Thoracic aorta (tissue), 2 donors: ENCODE data around the gene NPW. TPM values are rescaled to one million over a fixed set of nuclear protein-coding genes. Genes with fewer than 3 reads are reported as not detected.

Experiments used
- ATAC-seq: fragments of 150-250 bp; one replicate; pipeline ENCODE4 v1.8.0; 2017; ENCODE audit warnings: low read depth; ENCODE audit not compliant: insufficient number of reproducible peaks, low FRiP score
- DNase-seq: peaks from one replicate; pipeline ENCODE4 v3.0.0-alpha.2; 2020; ENCODE audit warnings: low spot score
- H3K27ac ChIP-seq, 2 donors: fragments of 200-600 bp; sonication (generic); 1 replicate in 1 of 2; 2 replicates in 1 of 2; pipeline ENCODE4 v1.5.1; 2016; ENCODE audit warnings: mild to moderate bottlenecking in 2 of 2, moderate library complexity in 2 of 2
- H3K27me3 ChIP-seq: fragments of 200-600 bp; sonication (generic); replicated peaks from 2 replicates; pipeline ENCODE4 v1.6.0; 2016; ENCODE audit warnings: mild to moderate bottlenecking; ENCODE audit not compliant: insufficient read depth
- H3K36me3 ChIP-seq: fragments of 200-600 bp; sonication (generic); one replicate; pipeline ENCODE4 v1.5.1; 2016
- H3K4me1 ChIP-seq, 2 donors: fragments of 200-600 bp; sonication (generic); 1 replicate in 1 of 2; 2 replicates in 1 of 2; pipeline versions ENCODE4 v1.5.1 to v1.6.0; 2016; ENCODE audit warnings: low read depth in 2 of 2, mild to moderate bottlenecking in 1 of 2; ENCODE audit not compliant: control insufficient read depth in 1 of 2
- H3K4me3 ChIP-seq: fragments of 200-600 bp; sonication (generic); 2 replicates; pipeline ENCODE4 v1.5.1; 2016; ENCODE audit warnings: mild to moderate bottlenecking
- H3K9me3 ChIP-seq: fragments of 200-600 bp; sonication (generic); 2 replicates; pipeline ENCODE4 v1.5.1; 2016
- total RNA-seq, 2 donors: library from RNA; depleted of rRNA; stranded (reverse); fragments of >200 nt; gene quantifications; one replicate each; pipeline versions ENCODE4 v1.1.0 to v1.2.3, GENCODE V29; 2016
- TF ChIP-seq, protein P1 (sequence below): fragments of 200-600 bp; sonication (generic); IDR thresholded peaks from one replicate; pipeline ENCODE4 v1.5.1; 2019; ENCODE audit warnings: antibody characterized with exemption

Gene NPW
- total RNA-seq, 2 donors from 2014 or later: not detected

DNA sequence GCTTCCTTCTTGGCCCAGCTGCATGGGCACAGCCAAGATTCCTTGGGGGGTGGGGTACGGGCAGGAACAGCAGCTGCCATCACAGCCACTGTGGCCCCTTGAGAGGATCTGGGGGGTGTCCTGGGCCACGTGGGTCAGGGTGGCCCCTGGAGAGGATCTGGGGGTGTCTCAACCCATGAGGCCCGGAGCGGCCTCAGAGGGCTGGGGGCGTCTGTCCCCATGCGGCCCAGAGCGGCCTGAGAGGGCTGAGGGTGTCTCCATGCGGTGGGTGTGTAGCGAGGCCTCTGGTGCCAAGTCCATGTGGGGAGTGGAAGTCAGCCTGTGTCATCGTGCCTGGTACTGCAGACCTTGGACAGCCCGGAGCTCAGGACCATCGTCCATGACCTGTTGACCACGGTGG is 41.9 kb downstream of the NPW start:
- Histone ChIP-seq H3K27ac (no peak overlapping the region), H3K4me3 (no peak overlapping the region), H3K36me3 (peaks cover 46% of the 10 kb centered on the region), H3K9me3 (no peaks in the 10 kb centered on the region), H3K27me3 (no peaks in the 10 kb centered on the region), H3K4me1 (no peaks in the 10 kb centered on the region)
- no peak for DNase-seq
- ATAC-seq: no peak
- TF ChIP-seq, protein P1, sequence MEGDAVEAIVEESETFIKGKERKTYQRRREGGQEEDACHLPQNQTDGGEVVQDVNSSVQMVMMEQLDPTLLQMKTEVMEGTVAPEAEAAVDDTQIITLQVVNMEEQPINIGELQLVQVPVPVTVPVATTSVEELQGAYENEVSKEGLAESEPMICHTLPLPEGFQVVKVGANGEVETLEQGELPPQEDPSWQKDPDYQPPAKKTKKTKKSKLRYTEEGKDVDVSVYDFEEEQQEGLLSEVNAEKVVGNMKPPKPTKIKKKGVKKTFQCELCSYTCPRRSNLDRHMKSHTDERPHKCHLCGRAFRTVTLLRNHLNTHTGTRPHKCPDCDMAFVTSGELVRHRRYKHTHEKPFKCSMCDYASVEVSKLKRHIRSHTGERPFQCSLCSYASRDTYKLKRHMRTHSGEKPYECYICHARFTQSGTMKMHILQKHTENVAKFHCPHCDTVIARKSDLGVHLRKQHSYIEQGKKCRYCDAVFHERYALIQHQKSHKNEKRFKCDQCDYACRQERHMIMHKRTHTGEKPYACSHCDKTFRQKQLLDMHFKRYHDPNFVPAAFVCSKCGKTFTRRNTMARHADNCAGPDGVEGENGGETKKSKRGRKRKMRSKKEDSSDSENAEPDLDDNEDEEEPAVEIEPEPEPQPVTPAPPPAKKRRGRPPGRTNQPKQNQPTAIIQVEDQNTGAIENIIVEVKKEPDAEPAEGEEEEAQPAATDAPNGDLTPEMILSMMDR: no peak

DNA sequence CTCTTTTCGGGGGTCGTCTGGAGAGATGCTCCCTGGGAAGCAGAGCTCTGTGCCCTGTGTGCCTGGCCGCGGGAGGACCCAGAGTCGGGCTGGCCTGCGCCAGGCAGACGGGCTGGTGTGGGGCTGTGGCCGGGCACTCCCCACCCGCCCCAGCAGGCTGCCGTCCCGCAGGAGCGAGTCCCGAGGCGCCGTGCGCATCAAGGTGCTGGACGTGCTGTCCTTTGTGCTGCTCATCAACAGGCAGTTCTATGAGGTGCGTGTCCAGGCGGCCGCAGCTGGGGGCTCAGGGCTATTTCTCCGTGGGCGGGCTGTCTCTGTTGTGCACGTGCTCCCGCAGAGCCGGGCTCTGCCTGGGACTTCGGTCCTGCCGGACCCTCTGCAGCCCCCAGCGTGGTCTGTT is 43.2 kb downstream of the NPW start:
- Histone ChIP-seq H3K27ac (no peak overlapping the region), H3K27me3 (no peaks in the 10 kb centered on the region), H3K4me1 (no peaks in the 10 kb centered on the region), H3K9me3 (no peaks in the 10 kb centered on the region), H3K4me3 (no peak overlapping the region), H3K36me3 (peaks cover 44% of the 10 kb centered on the region)
- DNase-seq: no peak
- TF ChIP-seq, protein P1: no peak
- no peak for ATAC-seq

DNA sequence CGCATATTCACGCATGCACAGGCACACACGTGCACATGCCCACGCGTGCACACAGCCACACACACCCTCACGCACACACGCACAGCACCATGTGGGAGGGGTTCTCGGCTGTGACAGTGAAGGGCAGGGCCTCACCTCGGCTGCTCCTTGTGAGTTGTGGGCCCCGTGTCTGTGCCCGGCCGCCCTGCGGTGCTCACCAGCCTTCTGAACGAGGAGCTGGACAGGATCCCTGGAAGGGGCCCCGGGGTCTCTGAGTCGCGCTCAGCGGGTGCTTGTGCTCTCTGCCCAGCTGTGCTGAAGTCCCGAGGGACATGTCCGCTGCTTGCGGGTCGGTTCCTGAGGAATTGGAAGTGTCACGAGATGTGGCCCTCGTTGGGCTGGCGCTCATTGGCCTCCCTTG is 44.3 kb downstream of the NPW start:
- H3K4me1 ChIP-seq: no peaks in the 10 kb centered on the region
- TF ChIP-seq, protein P1: no peak
- H3K4me3 ChIP-seq: no peak overlapping the region
- no peaks in the 10 kb centered on the region for H3K9me3 ChIP-seq
- peaks cover 41% of the 10 kb centered on the region for H3K36me3 ChIP-seq
- DNase-seq (no peak), ATAC-seq (no peak)
- H3K27ac ChIP-seq: no peak overlapping the region
- no peaks in the 10 kb centered on the region for H3K27me3 ChIP-seq

DNA sequence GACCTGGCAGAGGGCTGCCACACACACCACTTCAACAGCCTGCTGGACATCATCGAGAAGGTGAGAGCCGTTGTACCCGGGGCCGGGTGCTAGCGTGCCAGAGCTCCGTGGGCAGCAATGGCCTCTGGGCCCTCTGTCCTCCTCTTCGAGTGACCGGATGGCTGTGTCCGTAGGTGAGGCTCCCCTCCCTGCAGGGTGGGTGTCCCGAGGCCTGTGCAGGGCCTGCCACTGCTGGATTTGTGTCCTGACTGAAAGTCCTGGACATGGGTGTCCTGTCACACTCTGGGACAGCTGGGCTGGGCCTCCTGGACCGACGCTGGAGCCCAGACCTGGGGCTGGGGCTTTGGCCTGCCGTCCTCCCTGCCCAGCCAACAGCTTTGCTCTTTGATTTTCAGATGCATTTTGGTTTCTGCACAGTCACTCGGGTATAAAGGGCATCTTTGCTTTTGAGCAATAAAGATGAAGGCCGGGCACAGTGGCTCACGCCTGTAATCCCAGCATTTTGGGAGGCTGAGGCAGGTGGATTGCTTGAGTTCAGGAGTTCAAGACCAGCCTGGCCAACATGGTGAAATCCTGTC is 44.9 kb downstream of the NPW start:
- H3K4me3 ChIP-seq: no peak overlapping the region
- H3K4me1 ChIP-seq: no peaks in the 10 kb centered on the region
- H3K27me3 ChIP-seq: no peaks in the 10 kb centered on the region
- DNase-seq (no peak), ATAC-seq (no peak)
- peaks cover 41% of the 10 kb centered on the region for H3K36me3 ChIP-seq
- H3K9me3 ChIP-seq: no peaks in the 10 kb centered on the region
- H3K27ac ChIP-seq: no peak overlapping the region
- TF ChIP-seq, protein P1: no peak

DNA sequence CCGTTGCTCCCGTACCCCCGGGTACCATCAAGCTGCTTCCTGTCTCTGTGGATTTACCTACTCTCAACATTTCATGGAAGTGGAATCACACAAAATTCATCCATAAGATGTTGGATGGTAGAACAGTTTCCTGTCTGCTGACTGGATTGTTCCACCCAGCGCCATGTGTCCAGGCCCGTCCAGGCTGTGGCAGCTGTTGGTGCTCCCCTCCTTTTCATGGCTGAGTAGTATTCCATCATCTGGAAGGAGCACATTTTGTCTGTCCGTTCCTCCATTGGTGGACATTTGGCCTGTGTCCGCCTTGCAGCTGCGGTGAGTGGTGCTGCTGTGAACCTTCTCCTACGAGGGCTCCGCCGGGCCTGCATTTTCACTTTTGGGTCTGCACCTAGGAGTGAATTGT is 46.6 kb downstream of the NPW start:
- H3K27me3 ChIP-seq: no peaks in the 10 kb centered on the region
- no peaks in the 10 kb centered on the region for H3K9me3 ChIP-seq
- H3K4me1 ChIP-seq: no peaks in the 10 kb centered on the region
- peaks cover 51% of the 10 kb centered on the region for H3K36me3 ChIP-seq
- H3K27ac ChIP-seq: no peak overlapping the region
- no peak for ATAC-seq
- DNase-seq: no peak
- H3K4me3 ChIP-seq: no peak overlapping the region
- TF ChIP-seq, protein P1: no peak

Other genes with a start within 250 kb of the NPW start
- gene NME3, start 248.2 kb upstream of the NPW start, total RNA-seq: 100 to 1,000 TPM in 1 of 2 donors, 10 to 100 TPM in 1; 68.1 to 165 TPM
- gene EME2, start 247.0 kb upstream of the NPW start, total RNA-seq: 10 to 100 TPM; 23.4 to 29.2 TPM
- gene MRPS34, start 246.7 kb upstream of the NPW start, total RNA-seq: 10 to 100 TPM; 36.9 to 48.3 TPM
- gene SPSB3, start 237.2 kb upstream of the NPW start, total RNA-seq: 10 to 100 TPM; 60.9 to 79.3 TPM
- 10 to 100 TPM; 64.6 to 68.5 TPM for gene NUBP2, start 236.8 kb upstream of the NPW start, total RNA-seq
- under 1 TPM; 0.28 to 0.54 TPM for gene IGFALS, start 226.1 kb upstream of the NPW start, total RNA-seq
- 100 to 1,000 TPM in 1 of 2 donors, 10 to 100 TPM in 1; 99.8 to 183 TPM for gene HAGH, start 193.0 kb upstream of the NPW start, total RNA-seq
- gene FAHD1, start 192.6 kb upstream of the NPW start, total RNA-seq: 10 to 100 TPM; 14.4 to 17.5 TPM
- not detected for gene MEIOB, start 147.6 kb upstream of the NPW start, total RNA-seq
- gene HS3ST6, start 101.4 kb upstream of the NPW start, total RNA-seq: not detected
- 10 to 100 TPM; 21.2 to 37.6 TPM for gene MSRB1, start 76.6 kb upstream of the NPW start, total RNA-seq
- gene RPL3L, start 65.1 kb upstream of the NPW start, total RNA-seq: not detected
- gene NDUFB10, start 60.2 kb upstream of the NPW start, total RNA-seq: 100 to 1,000 TPM; 108 to 197 TPM
- gene RPS2, start 55.0 kb upstream of the NPW start, total RNA-seq: 100 to 1,000 TPM; 702 to 834 TPM
- gene RNF151, start 52.9 kb upstream of the NPW start, total RNA-seq: not detected
- 10 to 100 TPM; 22.2 to 44.8 TPM for gene TBL3, start 47.7 kb upstream of the NPW start, total RNA-seq
- not detected for gene NOXO1, start 38.3 kb upstream of the NPW start, total RNA-seq
- 10 to 100 TPM; 12.4 to 14.6 TPM for gene GFER, start 35.6 kb upstream of the NPW start, total RNA-seq
- gene SYNGR3, start 29.8 kb upstream of the NPW start, total RNA-seq: 1 to 10 TPM in 1 of 2 donors, under 1 TPM in 1; 0.49 to 1.5 TPM
- 10 to 100 TPM; 65.8 to 68.5 TPM for gene ZNF598, start 10.0 kb upstream of the NPW start, total RNA-seq
- gene NHERF2, start 7.1 kb downstream of the NPW start, total RNA-seq: 10 to 100 TPM; 66.0 to 84.1 TPM
- 10 to 100 TPM in 1 of 2 donors, 1 to 10 TPM in 1; 7.7 to 13.4 TPM for gene NTHL1, start 28.0 kb downstream of the NPW start, total RNA-seq
- gene TSC2, start 28.2 kb downstream of the NPW start, total RNA-seq: 100 to 1,000 TPM; 112 to 123 TPM
- 1,000 to 10,000 TPM in 1 of 2 donors, 100 to 1,000 TPM in 1; 838 to 1,071 TPM for gene PKD1, start 116.1 kb downstream of the NPW start, total RNA-seq
- gene RAB26, start 128.8 kb downstream of the NPW start, total RNA-seq: not detected
- gene TRAF7, start 136.0 kb downstream of the NPW start, total RNA-seq: 10 to 100 TPM; 34.1 to 54.8 TPM
- not detected for gene CASKIN1, start 176.8 kb downstream of the NPW start, total RNA-seq
- 10 to 100 TPM; 13.7 to 47.7 TPM for gene MLST8, start 185.7 kb downstream of the NPW start, total RNA-seq
- 10 to 100 TPM; 11.4 to 43.1 TPM for gene BRICD5, start 191.1 kb downstream of the NPW start, total RNA-seq
- gene PGP, start 195.1 kb downstream of the NPW start, total RNA-seq: 10 to 100 TPM in 1 of 2 donors, 1 to 10 TPM in 1; 9.1 to 19.5 TPM
- 10 to 100 TPM; 44.0 to 50.2 TPM for gene E4F1, start 203.8 kb downstream of the NPW start, total RNA-seq
- 10 to 100 TPM in 1 of 2 donors, 1 to 10 TPM in 1; 2.3 to 10.7 TPM for gene DNASE1L2, start 216.7 kb downstream of the NPW start, total RNA-seq
- gene ECI1, start 231.8 kb downstream of the NPW start, total RNA-seq: 10 to 100 TPM; 29.3 to 39.1 TPM
- gene RNPS1, start 248.3 kb downstream of the NPW start, total RNA-seq: 100 to 1,000 TPM in 1 of 2 donors, 10 to 100 TPM in 1; 94.5 to 157 TPM